GM19397 (cell line): ENCODE results near the gene POLR2H.

Source experiments
- ATAC-seq: cut with Tn5 transposase; IDR thresholded peaks from one replicate; pipeline ENCODE4 v1.9.1; 2021; ENCODE audit warnings: mild to moderate bottlenecking, moderate library complexity; ENCODE audit not compliant: unreplicated experiment

POLR2H gene

GRCh38 chr3:184384856-184385422 is 23.4 kb downstream of the POLR2H start:
- ATAC-seq, result no peak

GRCh38 chr3:184386047-184386806 is 24.7 kb downstream of the POLR2H start:
- no peak for ATAC-seq

- no peak for ATAC-seq
Observed at GRCh38 chr3:184387174-184387714, 25.7 kb downstream of the POLR2H start.

GRCh38 chr3:184388164-184388935 is 26.8 kb downstream of the POLR2H start:
- ATAC-seq, result no peak

- ATAC-seq, result no peak
Observed at GRCh38 chr3:184388936-184389230, 27.4 kb downstream of the POLR2H start.

GRCh38 chr3:184389384-184389783 is 27.9 kb downstream of the POLR2H start:
- ATAC-seq, result no peak

GRCh38 chr3:184389935-184390528 is 28.5 kb downstream of the POLR2H start:
- no peak for ATAC-seq

- ATAC-seq, result no peak
Observed at GRCh38 chr3:184391266-184391665, 29.8 kb downstream of the POLR2H start.

- ATAC-seq, result no peak
Observed at GRCh38 chr3:184395320-184395660, 33.8 kb downstream of the POLR2H start.

- no peak for ATAC-seq
Observed at GRCh38 chr3:184399410-184399809, 37.9 kb downstream of the POLR2H start.

GRCh38 chr3:184405075-184406030 is 43.8 kb downstream of the POLR2H start:
- no peak for ATAC-seq

GRCh38 chr3:184409331-184409926 is 47.9 kb downstream of the POLR2H start:
- ATAC-seq, result no peak

- ATAC-seq, result no peak
Observed at GRCh38 chr3:184409946-184410500, 48.5 kb downstream of the POLR2H start.

GRCh38 chr3:184414418-184415202 is 53.1 kb downstream of the POLR2H start:
- no peak for ATAC-seq

- ATAC-seq, result no peak
Observed at GRCh38 chr3:184415203-184415490, 53.6 kb downstream of the POLR2H start.

GRCh38 chr3:184417619-184418327 is 56.3 kb downstream of the POLR2H start:
- ATAC-seq, result peak; percentile 86
